H9 (cell line): Measurements from ENCODE around the gene GASK1B. TPM values are rescaled to one million over a fixed set of nuclear protein-coding genes. Genes with fewer than 3 reads are reported as not detected.
A peak's percentile ranks its signal among the peaks of the same experiment; 100 is the strongest.

Source experiments
- DNase-seq: peaks from one replicate; pipeline ENCODE4 v3.0.0-alpha.2; 2017
- H2AFZ ChIP-seq: one replicate; pipeline ENCODE4 v1.6.1; 2013; ENCODE audit warnings: mild to moderate bottlenecking, low read length, control low read depth, moderate library complexity
- H2AK5ac ChIP-seq: 2 replicates; pipeline ENCODE4 v1.6.1; 2013; ENCODE audit warnings: low read length, control low read depth, mixed read lengths; ENCODE audit not compliant: insufficient read length
- H2BK120ac ChIP-seq: one replicate; pipeline ENCODE4 v1.6.1; 2013; ENCODE audit warnings: low read depth, mild to moderate bottlenecking, low read length, control low read depth, inconsistent platforms; ENCODE audit not compliant: poor library complexity, severe bottlenecking
- H2BK12ac ChIP-seq: 2 replicates; pipeline ENCODE4 v1.6.1; 2013; ENCODE audit warnings: low read length, control low read depth, mixed read lengths, low read depth; ENCODE audit not compliant: insufficient read length
- H2BK15ac ChIP-seq: 2 replicates; pipeline ENCODE4 v1.6.1; 2013; ENCODE audit warnings: low read depth, low read length, control low read depth
- H2BK20ac ChIP-seq: one replicate; pipeline ENCODE4 v1.6.1; 2013; ENCODE audit warnings: low read depth, mild to moderate bottlenecking, low read length, control low read depth, inconsistent platforms; ENCODE audit not compliant: poor library complexity, severe bottlenecking
- H2BK5ac ChIP-seq: 2 replicates; pipeline ENCODE4 v1.6.1; 2013; ENCODE audit warnings: low read length, control low read depth, mixed read lengths; ENCODE audit not compliant: insufficient read length
- H3K14ac ChIP-seq: 2 replicates; pipeline ENCODE4 v1.6.1; 2013; ENCODE audit warnings: low read length, control low read depth; ENCODE audit not compliant: insufficient read depth
- H3K18ac ChIP-seq: 2 replicates; pipeline ENCODE4 v1.6.1; 2013; ENCODE audit warnings: low read depth, mild to moderate bottlenecking, mixed read lengths, low read length, control low read depth; ENCODE audit not compliant: insufficient read length
- H3K23ac ChIP-seq: 2 replicates; pipeline ENCODE4 v1.6.1; 2013; ENCODE audit warnings: low read length, control low read depth, mixed read lengths, low read depth; ENCODE audit not compliant: insufficient read length
- H3K23me2 ChIP-seq: 2 replicates; pipeline ENCODE4 v1.6.1; 2013; ENCODE audit warnings: low read depth, mild to moderate bottlenecking, mixed read lengths, low read length, control low read depth; ENCODE audit not compliant: insufficient read length, poor library complexity, severe bottlenecking
- H3K27ac ChIP-seq: 2 replicates; pipeline ENCODE4 v1.5.1; 2013; ENCODE audit warnings: low read length, control low read depth, mixed read lengths, low read depth; ENCODE audit not compliant: insufficient read length
- H3K27me3 ChIP-seq: 2 replicates; pipeline ENCODE4 v1.6.1; 2013; ENCODE audit warnings: low read length, control low read depth, inconsistent platforms; ENCODE audit not compliant: insufficient read depth
- H3K4ac ChIP-seq: 2 replicates; pipeline ENCODE4 v1.6.1; 2013; ENCODE audit warnings: low read depth, mild to moderate bottlenecking, control low read depth, inconsistent platforms, low read length, moderate library complexity
- H3K4me1 ChIP-seq: 2 replicates; pipeline ENCODE4 v1.6.1; 2013; ENCODE audit warnings: low read length, control low read depth, inconsistent platforms; ENCODE audit not compliant: insufficient read depth
- H3K4me2 ChIP-seq: 2 replicates; pipeline ENCODE4 v1.6.1; 2013; ENCODE audit warnings: low read length, control low read depth, mixed read lengths; ENCODE audit not compliant: insufficient read length, insufficient read depth
- H3K56ac ChIP-seq: 2 replicates; pipeline ENCODE4 v1.6.1; 2013; ENCODE audit warnings: low read depth, mild to moderate bottlenecking, mixed read lengths, low read length, control low read depth; ENCODE audit not compliant: insufficient read length
- H3K79me1 ChIP-seq: 2 replicates; pipeline ENCODE4 v1.6.1; 2013; ENCODE audit warnings: low read depth, mild to moderate bottlenecking, moderate library complexity, low read length, control low read depth, inconsistent platforms; ENCODE audit not compliant: insufficient read depth, poor library complexity, severe bottlenecking
- H3K79me2 ChIP-seq: 2 replicates; pipeline ENCODE4 v1.6.1; 2013; ENCODE audit warnings: low read length, control low read depth, inconsistent platforms; ENCODE audit not compliant: insufficient read depth
- H3K9ac ChIP-seq: 2 replicates; pipeline ENCODE4 v1.6.1; 2013; ENCODE audit warnings: low read length, control low read depth, mixed read lengths; ENCODE audit not compliant: insufficient read length; ENCODE audit errors: extremely low read depth
- H3K9me3 ChIP-seq: one replicate; pipeline ENCODE4 v1.6.1; 2013; ENCODE audit warnings: low read depth, low read length, inconsistent platforms; ENCODE audit not compliant: control insufficient read depth
- H3T11ph ChIP-seq: one replicate; pipeline ENCODE4 v1.6.1; 2013; ENCODE audit warnings: mild to moderate bottlenecking, low read length, control low read depth, inconsistent platforms
- H4K20me1 ChIP-seq: one replicate; pipeline ENCODE4 v1.6.1; 2013; ENCODE audit not compliant: control insufficient read depth, insufficient read length, insufficient read depth
- H4K5ac ChIP-seq: 2 replicates; pipeline ENCODE4 v1.6.1; 2013; ENCODE audit warnings: low read depth, mild to moderate bottlenecking, mixed read lengths, low read length, control low read depth; ENCODE audit not compliant: insufficient read length
- H4K8ac ChIP-seq: replicated peaks from 2 replicates; pipeline ENCODE4 v1.6.1; 2013; ENCODE audit warnings: low read length, control low read depth, mixed read lengths, low read depth; ENCODE audit not compliant: insufficient read length
- H4K91ac ChIP-seq: 2 replicates; pipeline ENCODE4 v1.6.1; 2013; ENCODE audit warnings: low read depth, mild to moderate bottlenecking, moderate library complexity, mixed read lengths, low read length, control low read depth; ENCODE audit not compliant: insufficient read length
- H3K27ac Mint-ChIP-seq, 3 experiments: 2 replicates in 2 of 3; 3 replicates in 1 of 3; pipeline ENCODE4 v1.8.0; 2020 to 2021; ENCODE audit warnings: mixed read lengths in 3 of 3, mild to moderate bottlenecking in 1 of 3, moderate library complexity in 1 of 3
- H3K27me3 Mint-ChIP-seq: 2 replicates; pipeline ENCODE4 v1.8.0; 2021; ENCODE audit warnings: low read depth, mild to moderate bottlenecking, moderate library complexity, mixed read lengths
- H3K36me3 Mint-ChIP-seq, 3 experiments: 2 replicates in 2 of 3; 3 replicates in 1 of 3; pipeline ENCODE4 v1.8.0; 2020 to 2021; ENCODE audit warnings: low read depth in 3 of 3, mixed read lengths in 3 of 3; ENCODE audit not compliant: insufficient read depth in 1 of 3
- H3K4me1 Mint-ChIP-seq, 2 experiments: 2 replicates each; pipeline ENCODE4 v1.8.0; 2020; ENCODE audit warnings: mixed read lengths in 2 of 2
- H3K4me3 Mint-ChIP-seq, 2 experiments: 2 replicates in 1 of 2; 3 replicates in 1 of 2; pipeline ENCODE4 v1.8.0; 2020 to 2021; ENCODE audit warnings: mild to moderate bottlenecking in 2 of 2, mixed read lengths in 2 of 2, moderate library complexity in 1 of 2
- H3K9me3 Mint-ChIP-seq, 2 experiments: 2 replicates in 1 of 2; 3 replicates in 1 of 2; pipeline ENCODE4 v1.8.0; 2020; ENCODE audit warnings: mild to moderate bottlenecking in 2 of 2, mixed read lengths in 2 of 2, moderate library complexity in 1 of 2
- CTCF ChIP-seq: fragments of 200-600 bp; sonication (generic); conservative IDR thresholded peaks from 3 replicates; pipeline ENCODE4 v1.8.0; 2021; ENCODE audit warnings: antibody characterized with exemption, mild to moderate bottlenecking
- WGBS: extraction: QIAGEN DNeasy Blood & Tissue Kit; methylation state at CpG from one replicate; pipeline ENCODE4 v1.1.7; 2013; ENCODE audit warnings: missing lambda C conversion rate, low lambda C conversion rate, mixed read lengths; ENCODE audit not compliant: insufficient read length; ENCODE audit errors: extremely low coverage; 5-methylcytosine and 5-hydroxymethylcytosine counted together
- total RNA-seq: library from RNA; stranded (reverse); gene quantifications from 2 replicates; pipeline ENCODE4 v1.2.1, GENCODE V29; 2021

GASK1B gene
- total RNA-seq, 1 experiment from 2014 or later: not detected

- Mint-ChIP-seq H3K36me3 (no peaks in the 10 kb centered on the region), H3K9me3 (no peaks in the 10 kb centered on the region; a peak in 1 of 5 replicates), H3K4me1 (peaks cover 5 to 20% of the 10 kb centered on the region in 2 experiments), H3K27ac (no peak overlapping the region; a peak in 1 of 7 replicates), H3K27me3 (peaks cover 1% of the 10 kb centered on the region; the same call in 1 of the 2 replicates), H3K4me3 (peak overlapping the region; percentile 44 to 53)
- Histone ChIP-seq H3K4me1 (no peaks in the 10 kb centered on the region), H2BK20ac (no peak overlapping the region), H3K27me3 (no peaks in the 10 kb centered on the region), H4K5ac (no peak overlapping the region), H3K79me2 (no peaks in the 10 kb centered on the region), H3K4me2 (no peak overlapping the region), H4K91ac (no peak overlapping the region), H2BK120ac (no peak overlapping the region), H3K4ac (no peak overlapping the region), H2BK12ac (no peak overlapping the region), H3T11ph (no peak overlapping the region), H2AFZ (no peak overlapping the region), H3K18ac (no peak overlapping the region), H3K9me3 (no peaks in the 10 kb centered on the region), H3K79me1 (no peaks in the 10 kb centered on the region), H2BK15ac (no peak overlapping the region), H2BK5ac (no peak overlapping the region), H3K9ac (no peak overlapping the region), H4K20me1 (no peaks in the 10 kb centered on the region), H3K56ac (no peak overlapping the region), H3K23me2 (peaks cover 4% of the 10 kb centered on the region), H3K27ac (no peak overlapping the region), H3K14ac (no peak overlapping the region), H4K8ac (no peak overlapping the region), H2AK5ac (no peak overlapping the region), H3K23ac (no peak overlapping the region)
- WGBS: no CpG with 5 or more reads among the region's 3 CpGs
- no peak for TF ChIP-seq CTCF
- DNase-seq: no peak
Observed at GRCh38 chr4:158211222-158211621, 38.4 kb upstream of the GASK1B start.
